CD4-positive, alpha-beta T cell treated with Interleukin-17A for 4 hours (primary cell): Measurements from ENCODE around the gene LYZL1.
"Not testable (repeated sequence)": the region's sequence is repeated elsewhere in the genome, so short reads cannot be mapped to it uniquely, and the experiment has no call there.

Experiments
- DNase-seq: peaks from one replicate; pipeline ENCODE4 v3.0.0-alpha.2; 2020; ENCODE audit warnings: mixed read lengths

Gene LYZL1

DNA sequence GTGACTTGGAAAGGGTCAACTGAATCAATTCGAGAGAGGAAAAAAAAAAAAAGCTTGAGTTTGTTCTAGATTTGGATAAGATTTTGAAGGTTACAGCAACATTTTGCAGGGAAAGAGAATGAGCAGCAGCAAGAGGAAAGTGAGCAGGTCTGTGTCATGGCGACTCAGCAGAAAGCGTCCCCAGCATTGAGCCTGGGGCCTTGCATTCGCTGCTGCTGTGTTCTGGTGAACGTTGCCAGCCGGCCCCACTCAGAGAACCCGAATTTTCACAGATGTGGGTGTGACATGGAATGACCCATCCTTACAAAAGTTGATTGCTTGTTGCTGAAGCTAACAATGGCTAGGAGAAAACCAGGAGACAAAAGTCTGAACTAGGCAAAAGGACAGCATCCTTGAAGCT, 21.6 kb downstream of the LYZL1 start:
- DNase-seq, result not testable (repeated sequence)

GRCh38 chr10:29313071-29313470, 24.2 kb downstream of the LYZL1 start:
- no peak for DNase-seq

- DNase-seq, result no peak
These were observed 25.9 kb downstream of the LYZL1 start for GRCh38 chr10:29314726-29315125.

DNA sequence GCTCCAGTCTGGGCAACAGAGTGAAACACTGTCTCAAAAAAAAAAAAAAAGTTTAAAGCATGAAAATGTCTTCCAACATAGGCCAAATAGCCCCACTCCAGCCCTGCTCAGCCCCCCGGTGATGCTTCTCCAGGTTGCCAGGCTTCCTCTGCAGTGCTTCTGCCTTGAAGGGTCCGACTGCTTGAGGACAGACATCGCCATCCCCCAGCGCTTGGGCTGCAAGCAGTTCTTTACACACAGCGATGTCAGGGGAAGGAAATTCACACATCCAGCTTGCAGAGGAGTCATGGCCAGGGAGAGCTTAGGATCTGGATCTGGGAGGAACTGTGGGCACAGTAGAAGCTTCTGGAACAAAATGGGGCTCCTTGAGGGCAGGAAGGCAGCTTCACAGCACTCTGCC, 26.9 kb downstream of the LYZL1 start:
- no peak for DNase-seq

GRCh38 chr10:29316308-29317026, 27.6 kb downstream of the LYZL1 start:
- no peak for DNase-seq

DNA sequence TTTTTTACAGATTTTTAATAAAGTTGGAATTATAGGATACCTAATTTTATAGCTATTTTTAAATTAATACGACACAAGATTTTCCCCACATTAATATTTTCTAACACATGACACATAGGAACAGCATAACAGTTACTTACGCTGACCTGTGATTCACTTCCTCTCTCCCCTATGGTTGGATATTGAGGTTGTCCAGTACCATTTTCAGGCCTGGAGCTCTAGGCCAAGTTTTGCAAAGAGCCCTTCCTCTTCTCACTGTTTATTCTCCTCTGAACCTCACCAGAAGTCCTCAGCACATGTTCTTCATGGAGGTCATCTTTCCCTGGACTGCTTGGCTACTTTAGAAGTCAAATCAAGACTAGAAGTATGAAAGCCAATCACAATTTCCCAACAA, 28.2 kb downstream of the LYZL1 start:
- no peak for DNase-seq

DNA sequence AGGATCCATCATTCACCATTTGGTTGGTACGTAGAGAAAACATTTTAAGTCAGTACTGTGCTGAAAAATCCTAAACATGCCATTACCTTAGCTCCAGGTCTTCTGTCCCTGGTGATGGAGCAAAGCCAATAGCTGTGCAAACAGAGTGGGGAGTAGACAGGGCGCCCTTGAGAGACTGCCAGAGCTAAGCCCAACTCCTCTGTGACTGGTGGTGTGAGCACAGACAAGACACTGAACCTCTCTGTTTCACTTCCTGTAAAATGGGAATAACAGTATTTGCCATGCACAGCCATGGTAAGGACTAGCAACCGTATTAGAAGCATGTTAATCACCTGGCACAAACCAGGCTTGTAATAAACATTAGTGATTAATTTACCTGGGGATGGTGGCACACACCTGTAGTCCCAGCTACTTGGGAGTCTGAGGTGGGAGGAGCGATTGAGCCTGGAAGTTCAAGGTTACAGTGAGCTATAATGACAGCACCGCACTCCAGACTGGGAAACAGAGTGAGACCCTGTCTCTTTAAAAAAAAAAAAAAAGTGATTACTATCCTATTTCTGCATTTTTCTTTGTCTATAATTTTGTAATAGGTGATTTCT, 28.7 kb downstream of the LYZL1 start:
- DNase-seq, result no peak

DNA sequence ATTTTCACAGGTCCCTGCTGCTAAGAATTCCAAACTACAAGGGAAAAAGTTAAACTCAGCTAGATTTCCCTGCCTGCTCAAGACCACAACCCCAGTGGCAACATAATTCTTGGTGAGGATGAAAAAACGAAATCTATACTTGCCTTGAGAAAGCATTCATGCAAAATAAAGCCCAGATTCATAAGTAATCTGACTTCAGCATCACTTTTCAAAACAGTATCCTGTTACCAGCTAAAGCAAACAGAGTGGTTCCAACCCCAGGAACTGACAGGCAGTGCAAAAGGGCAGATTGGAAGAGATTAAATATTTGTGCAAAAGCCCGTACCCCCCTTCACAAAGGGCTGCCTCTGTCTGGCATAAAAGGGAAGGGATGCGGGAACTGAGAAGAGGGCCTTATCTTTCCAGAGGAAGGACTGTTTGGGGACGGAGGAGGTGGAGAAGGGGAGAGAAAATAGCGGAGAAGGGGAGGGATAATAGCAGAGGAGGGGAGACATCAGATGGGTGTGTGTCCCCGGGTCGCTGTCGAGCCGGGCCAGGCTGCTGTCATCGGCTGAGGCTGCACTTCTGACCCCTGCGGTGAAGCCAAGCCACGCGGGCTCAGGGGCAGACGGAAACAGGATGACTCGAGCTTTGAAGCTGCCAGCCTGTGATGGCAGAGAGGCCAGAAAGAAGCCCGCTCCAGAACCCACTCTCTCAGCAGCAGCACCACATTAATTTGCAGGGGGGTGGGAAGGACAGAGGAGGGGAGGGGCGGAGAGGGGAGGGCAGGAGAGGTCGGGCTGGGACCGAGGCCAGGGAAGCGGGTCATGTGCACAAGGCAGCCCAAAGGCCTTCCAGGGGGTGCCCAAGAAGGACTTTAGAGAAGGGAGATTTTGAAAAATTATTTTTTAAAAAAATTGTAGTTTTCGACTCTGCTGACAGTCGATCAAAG, 29.5 kb downstream of the LYZL1 start:
- not testable (repeated sequence) for DNase-seq

GRCh38 chr10:29319205-29319781, 30.4 kb downstream of the LYZL1 start:
- no peak for DNase-seq

- not testable (repeated sequence) for DNase-seq
These were observed 31.8 kb downstream of the LYZL1 start for GRCh38 chr10:29320680-29321121.

- DNase-seq, result no peak
These were observed 32.8 kb downstream of the LYZL1 start for GRCh38 chr10:29321656-29322055.

GRCh38 chr10:29322918-29323317, 34.0 kb downstream of the LYZL1 start:
- DNase-seq, result no peak

DNA sequence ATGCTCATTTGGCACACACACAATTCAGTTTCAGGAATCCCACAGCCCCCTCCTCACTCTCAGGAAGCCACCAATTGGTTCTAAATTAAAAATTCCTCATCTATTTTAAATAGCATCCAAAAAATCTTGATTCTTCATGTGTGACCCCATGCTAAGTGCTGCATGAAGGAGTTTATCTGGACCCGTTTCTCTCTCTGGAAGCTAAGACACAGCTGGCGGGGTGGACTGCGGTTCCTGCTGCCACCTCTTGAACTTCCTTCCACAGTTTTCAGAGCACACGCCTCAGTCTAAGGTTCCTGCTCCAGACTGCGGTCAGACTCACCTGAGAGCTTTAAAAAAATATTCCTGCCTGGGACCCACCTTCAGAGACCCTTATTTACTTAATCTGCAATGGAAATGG, 34.5 kb downstream of the LYZL1 start:
- DNase-seq, result no peak

GRCh38 chr10:29324220-29324841, 35.5 kb downstream of the LYZL1 start:
- DNase-seq, result no peak

DNA sequence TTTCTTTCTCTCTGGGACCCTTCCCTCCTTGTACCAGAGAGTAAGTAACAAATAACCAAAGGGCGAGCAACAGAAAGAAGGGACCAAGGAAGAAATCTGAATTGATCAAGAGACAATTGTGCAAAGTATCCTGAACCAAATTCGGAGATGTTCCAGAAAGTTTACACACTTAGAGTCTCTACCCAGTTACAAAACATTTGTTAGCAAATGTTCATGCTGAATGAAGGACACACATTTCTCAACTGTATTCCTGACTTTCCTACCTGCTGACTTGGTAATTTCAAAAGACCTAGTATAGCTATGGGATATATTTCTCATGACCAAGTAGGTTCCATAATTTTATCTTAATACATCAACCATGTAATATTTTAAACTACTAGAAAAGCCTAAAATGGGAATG, 37.4 kb downstream of the LYZL1 start:
- DNase-seq, result no peak

DNA sequence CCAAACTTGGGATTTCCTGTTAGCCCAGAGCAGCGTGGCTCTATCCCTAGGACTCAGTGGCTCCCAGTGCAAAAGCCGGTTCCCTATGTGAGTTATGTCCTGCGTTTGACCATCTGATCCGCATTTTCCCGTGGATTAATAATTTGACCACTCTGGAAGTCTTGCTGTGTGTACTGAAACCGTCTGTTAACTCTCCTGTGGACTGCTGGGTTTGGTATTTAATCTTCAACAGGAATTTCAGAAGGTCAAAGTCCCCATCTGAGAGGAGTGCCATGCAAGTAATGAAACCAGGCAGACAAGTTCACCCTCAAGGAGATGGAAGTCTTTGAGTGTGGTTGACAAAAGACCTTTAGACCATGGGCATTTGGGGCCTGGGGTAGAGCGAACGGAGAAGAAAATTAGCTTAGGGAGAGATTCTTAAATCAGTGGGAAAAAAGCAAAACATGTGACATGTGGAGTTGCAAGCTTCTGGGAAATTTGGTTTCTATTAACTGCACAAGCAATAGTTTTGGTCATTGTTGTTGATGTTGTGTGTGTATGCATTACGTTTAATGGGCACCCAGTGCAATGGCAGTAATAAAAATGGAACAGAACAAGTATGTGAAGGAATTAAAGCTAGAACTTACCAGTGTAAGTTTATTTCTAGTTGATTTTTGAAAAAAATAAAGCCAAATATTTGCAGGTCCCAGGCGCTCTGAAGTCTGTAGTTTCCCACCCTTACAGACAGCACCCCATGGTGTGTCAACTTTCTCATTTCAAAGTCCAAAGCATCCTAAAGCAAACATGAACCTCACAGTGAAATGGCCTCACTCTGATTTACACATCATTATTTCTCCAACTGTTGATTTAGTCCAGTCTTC, 38.2 kb downstream of the LYZL1 start:
- DNase-seq, result no peak

DNA sequence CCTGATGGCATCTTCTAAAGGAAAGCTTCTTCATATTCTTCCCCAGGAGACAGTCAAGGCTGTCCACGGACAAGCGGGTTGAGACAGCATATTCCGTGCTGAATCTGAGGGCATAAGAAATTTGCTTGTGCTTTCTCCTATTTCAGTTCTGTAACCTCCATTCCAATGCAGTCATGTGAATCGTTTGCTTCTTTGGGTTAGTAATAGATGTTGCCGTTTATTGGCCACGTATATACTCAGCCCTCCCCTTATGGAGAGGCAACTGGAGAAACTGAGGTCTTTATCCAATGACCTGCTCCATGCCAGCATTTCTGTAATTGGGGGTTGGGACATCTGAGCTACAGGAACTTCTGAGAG, 38.9 kb downstream of the LYZL1 start:
- DNase-seq, result no peak

DNA sequence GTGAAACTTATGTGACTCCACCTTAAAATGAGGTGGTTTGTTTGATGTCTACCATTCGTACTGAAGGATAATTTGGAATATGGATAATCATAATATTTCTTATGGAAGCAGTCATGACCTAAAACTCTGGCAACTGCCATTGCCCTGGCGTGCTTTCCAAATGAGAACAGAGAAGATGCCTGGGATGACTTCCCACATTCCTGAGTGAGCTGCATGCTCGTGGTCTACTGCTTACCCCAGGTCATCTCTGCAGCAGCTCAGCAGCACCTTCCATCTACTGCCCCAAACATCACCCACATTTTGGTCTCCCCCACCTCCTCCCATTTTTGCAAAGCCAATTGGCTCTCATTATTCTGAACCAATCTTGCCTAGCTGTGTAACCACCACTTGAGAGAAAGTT, 40.1 kb downstream of the LYZL1 start:
- no peak for DNase-seq

DNA sequence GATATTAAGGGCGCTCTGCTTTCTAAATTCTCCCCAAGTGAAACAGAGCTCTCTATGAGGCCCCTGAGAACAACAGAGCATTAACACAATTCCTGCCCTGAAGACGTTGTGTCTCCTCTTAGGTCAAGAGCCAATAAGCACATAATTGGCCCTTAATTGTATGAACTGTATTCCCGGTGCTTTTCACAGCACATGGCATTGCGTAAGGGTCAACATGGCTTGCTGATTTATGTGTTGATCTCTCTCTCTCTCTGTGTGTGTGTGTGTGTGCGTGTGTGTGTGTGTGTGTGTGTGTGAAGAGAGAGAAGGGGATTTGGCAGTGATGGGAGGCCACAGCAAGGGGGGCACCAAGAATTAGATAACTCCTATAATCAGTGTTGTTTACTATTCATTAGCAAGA, 40.5 kb downstream of the LYZL1 start:
- DNase-seq, result no peak

GRCh38 chr10:29332061-29332760, 43.3 kb downstream of the LYZL1 start:
- DNase-seq, result no peak

GRCh38 chr10:29332761-29333148, 43.9 kb downstream of the LYZL1 start:
- DNase-seq, result no peak
